T-helper 17 cell (primary cell): ENCODE data around the gene CALM1. TPM values are rescaled to one million over a fixed set of nuclear protein-coding genes. Genes with fewer than 3 reads are reported as not detected.

ENCODE experiments used
- ATAC-seq: fragments of 150-1000 bp; cut with Tn5 transposase; 2 replicates; pipeline ENCODE4 v1.10.0; 2021; ENCODE audit warnings: mild to moderate bottlenecking, moderate library complexity
- DNase-seq, 3 donors: peaks; one replicate each; pipeline versions ENCODE4 v3.0.0 to v3.0.0-alpha.2; 2020 to 2021
- H3K9me3 ChIP-seq: one replicate; pipeline ENCODE4 v1.7.0; 2013; ENCODE audit warnings: low read length, mild to moderate bottlenecking; ENCODE audit not compliant: control insufficient read depth, poor library complexity, severe bottlenecking
- H3K27ac Mint-ChIP-seq: one replicate; pipeline ENCODE4 v1.8.0; 2022; ENCODE audit warnings: mild to moderate bottlenecking, moderate library complexity, mixed read lengths
- H3K27me3 Mint-ChIP-seq: one replicate; pipeline ENCODE4 v1.8.0; 2022; ENCODE audit warnings: mixed read lengths
- H3K36me3 Mint-ChIP-seq: one replicate; pipeline ENCODE4 v1.8.0; 2022; ENCODE audit warnings: low read depth, mixed read lengths
- H3K4me1 Mint-ChIP-seq: one replicate; pipeline ENCODE4 v1.8.0; 2022; ENCODE audit warnings: mild to moderate bottlenecking, mixed read lengths
- H3K4me3 Mint-ChIP-seq: one replicate; pipeline ENCODE4 v1.8.0; 2022; ENCODE audit warnings: mild to moderate bottlenecking, moderate library complexity, mixed read lengths
- total RNA-seq, 4 donors: library from RNA in 2 of 4; stranded (reverse) in 2 of 4; gene quantifications; one replicate each; pipeline ENCODE4 v1.2.3 and lab custom pipeline; 2022 to 2026

CALM1 gene
- total RNA-seq, 2 donors from 2014 or later: 872 to 886 TPM

DNA sequence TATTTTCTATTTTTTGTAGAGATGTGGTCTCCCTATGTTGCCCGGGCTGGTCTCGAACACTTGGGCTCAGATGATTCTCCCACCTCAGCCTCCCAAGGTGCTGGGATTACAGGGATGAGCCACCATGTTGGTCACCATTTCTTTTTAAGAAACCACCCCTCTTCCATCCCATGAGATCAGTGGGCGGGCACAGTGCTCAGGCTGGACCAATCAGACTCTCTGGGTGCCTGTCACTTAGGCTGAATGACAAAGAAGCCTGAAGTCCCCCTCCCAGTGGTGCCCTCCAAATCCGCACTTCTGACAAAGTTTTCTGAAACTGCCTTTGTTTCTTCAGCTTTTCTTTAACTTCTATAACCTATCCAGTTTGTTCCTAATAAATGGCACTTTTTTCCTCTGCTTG lies 48.2 kb downstream of the CALM1 start:
- ATAC-seq (no peak), DNase-seq (no peak)
- Mint-ChIP-seq H3K27me3 (peaks cover 23% of the 10 kb centered on the region), H3K4me1 (peaks cover 2% of the 10 kb centered on the region), H3K36me3 (no peaks in the 10 kb centered on the region), H3K27ac (no peak overlapping the region), H3K4me3 (no peak overlapping the region)
- no peaks in the 10 kb centered on the region for H3K9me3 ChIP-seq

- no peaks in the 10 kb centered on the region for H3K9me3 ChIP-seq
- Mint-ChIP-seq H3K27ac (no peak overlapping the region), H3K4me1 (peaks cover 2% of the 10 kb centered on the region), H3K4me3 (no peak overlapping the region), H3K36me3 (no peaks in the 10 kb centered on the region), H3K27me3 (peaks cover 19% of the 10 kb centered on the region)
- ATAC-seq (no peak), DNase-seq (no peak)
Observed at GRCh38 chr14:90446405-90446804, 49.6 kb downstream of the CALM1 start.

DNA sequence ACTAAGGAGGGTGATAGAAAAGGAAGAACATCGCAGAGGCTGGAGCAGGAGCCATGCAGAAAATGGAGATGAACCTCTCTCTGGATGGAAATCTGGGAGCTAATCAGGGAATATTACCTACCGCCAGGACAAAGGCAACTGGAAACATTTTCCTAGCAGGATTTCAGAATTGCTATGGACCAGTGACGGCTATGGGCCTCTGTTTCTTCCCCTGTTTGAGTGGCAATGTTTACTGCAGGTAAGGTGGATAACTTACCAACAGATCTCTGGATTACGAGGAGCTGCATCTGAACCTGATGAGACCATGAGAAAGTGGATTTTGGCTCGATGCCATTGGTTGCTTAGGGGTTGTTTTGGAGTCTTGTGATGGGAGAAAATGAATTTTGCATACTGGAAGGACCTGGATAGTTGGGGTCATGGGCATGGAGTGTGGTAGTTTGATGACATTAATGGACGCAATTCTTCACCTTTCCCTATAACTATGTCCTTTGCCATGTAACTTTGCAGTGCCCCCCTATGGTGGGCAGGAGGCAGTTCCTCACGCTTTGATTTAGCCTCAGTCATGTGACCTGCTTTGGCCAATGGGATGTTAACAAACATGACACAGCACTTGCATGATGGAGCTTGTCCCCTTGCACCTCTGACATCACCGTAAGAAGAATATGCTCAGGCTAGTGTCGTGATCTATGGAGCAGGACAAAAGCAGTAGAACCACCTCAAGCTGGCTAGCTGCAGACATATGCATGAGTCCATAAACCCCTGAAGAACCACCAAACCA lies 51.1 kb downstream of the CALM1 start:
- DNase-seq (no peak), ATAC-seq (no peak)
- Mint-ChIP-seq H3K4me3 (no peak overlapping the region), H3K27ac (no peak overlapping the region), H3K4me1 (peaks cover 2% of the 10 kb centered on the region), H3K27me3 (peaks cover 19% of the 10 kb centered on the region), H3K36me3 (no peaks in the 10 kb centered on the region)
- H3K9me3 ChIP-seq: no peaks in the 10 kb centered on the region

GRCh38 chr14:90449411-90449810 lies 52.6 kb downstream of the CALM1 start:
- peaks cover 14% of the 10 kb centered on the region for H3K27me3 Mint-ChIP-seq
- no peaks in the 10 kb centered on the region for H3K9me3 ChIP-seq
- no peak overlapping the region for H3K4me3 Mint-ChIP-seq
- DNase-seq: no peak
- no peak overlapping the region for H3K27ac Mint-ChIP-seq
- H3K4me1 Mint-ChIP-seq: peaks cover 2% of the 10 kb centered on the region
- no peak for ATAC-seq
- H3K36me3 Mint-ChIP-seq: no peaks in the 10 kb centered on the region

DNA sequence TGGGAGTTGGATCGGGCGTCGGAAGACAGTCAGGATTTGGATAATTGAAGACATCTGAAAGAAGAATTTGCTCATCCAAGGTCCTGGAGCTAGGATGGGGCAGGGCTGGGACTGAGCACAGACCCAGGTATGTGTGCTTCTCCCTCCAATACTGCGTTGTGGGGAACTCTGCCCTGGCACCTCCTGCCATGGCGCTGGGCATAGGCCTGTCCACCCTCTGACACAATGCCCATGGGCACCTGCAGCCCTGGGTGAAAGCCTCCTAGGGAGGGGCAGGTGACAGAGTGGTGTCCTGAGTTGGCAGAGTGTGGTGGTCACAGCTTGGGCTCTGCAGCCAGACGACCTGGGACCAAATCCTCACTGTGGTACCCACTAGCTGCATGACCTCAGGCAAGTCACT lies 53.3 kb downstream of the CALM1 start:
- no peak overlapping the region for H3K27ac Mint-ChIP-seq
- no peaks in the 10 kb centered on the region for H3K36me3 Mint-ChIP-seq
- H3K27me3 Mint-ChIP-seq: peaks cover 14% of the 10 kb centered on the region
- no peaks in the 10 kb centered on the region for H3K4me1 Mint-ChIP-seq
- DNase-seq: no peak
- H3K4me3 Mint-ChIP-seq: no peak overlapping the region
- ATAC-seq: no peak
- no peaks in the 10 kb centered on the region for H3K9me3 ChIP-seq

GRCh38 chr14:90450667-90451066 lies 53.8 kb downstream of the CALM1 start:
- Mint-ChIP-seq H3K27ac (no peak overlapping the region), H3K4me3 (no peak overlapping the region), H3K36me3 (no peaks in the 10 kb centered on the region), H3K27me3 (peaks cover 17% of the 10 kb centered on the region), H3K4me1 (no peaks in the 10 kb centered on the region)
- ATAC-seq (no peak), DNase-seq (no peak)
- no peaks in the 10 kb centered on the region for H3K9me3 ChIP-seq

- peaks cover 2% of the 10 kb centered on the region for H3K36me3 Mint-ChIP-seq
- H3K27ac Mint-ChIP-seq: no peak overlapping the region
- H3K4me3 Mint-ChIP-seq: no peak overlapping the region
- peaks cover 2% of the 10 kb centered on the region for H3K4me1 Mint-ChIP-seq
- H3K27me3 Mint-ChIP-seq: peaks cover 19% of the 10 kb centered on the region
- ATAC-seq (no peak), DNase-seq (no peak)
- no peaks in the 10 kb centered on the region for H3K9me3 ChIP-seq
Observed at GRCh38 chr14:90451443-90451842, 54.6 kb downstream of the CALM1 start.

GRCh38 chr14:90451961-90452360 lies 55.1 kb downstream of the CALM1 start:
- DNase-seq (no peak), ATAC-seq (no peak)
- Mint-ChIP-seq H3K27ac (no peak overlapping the region), H3K4me1 (peaks cover 2% of the 10 kb centered on the region), H3K27me3 (peaks cover 16% of the 10 kb centered on the region), H3K36me3 (peaks cover 2% of the 10 kb centered on the region), H3K4me3 (no peak overlapping the region)
- no peaks in the 10 kb centered on the region for H3K9me3 ChIP-seq

- no peak for ATAC-seq
- H3K27me3 Mint-ChIP-seq: peaks cover 16% of the 10 kb centered on the region
- H3K9me3 ChIP-seq: no peaks in the 10 kb centered on the region
- DNase-seq: no peak
- H3K4me3 Mint-ChIP-seq: no peak overlapping the region
- H3K36me3 Mint-ChIP-seq: peaks cover 2% of the 10 kb centered on the region
- peak overlapping the region; percentile 72 for H3K27ac Mint-ChIP-seq
- peaks cover 2% of the 10 kb centered on the region for H3K4me1 Mint-ChIP-seq
Observed at GRCh38 chr14:90452366-90452765, 55.5 kb downstream of the CALM1 start.

GRCh38 chr14:90453401-90453951 lies 56.6 kb downstream of the CALM1 start:
- H3K27me3 Mint-ChIP-seq: peaks cover 16% of the 10 kb centered on the region
- H3K4me1 Mint-ChIP-seq: peaks cover 2% of the 10 kb centered on the region
- no peaks in the 10 kb centered on the region for H3K9me3 ChIP-seq
- H3K4me3 Mint-ChIP-seq: no peak overlapping the region
- DNase-seq: no peak
- no peak overlapping the region for H3K27ac Mint-ChIP-seq
- peaks cover 2% of the 10 kb centered on the region for H3K36me3 Mint-ChIP-seq
- ATAC-seq: no peak

DNA sequence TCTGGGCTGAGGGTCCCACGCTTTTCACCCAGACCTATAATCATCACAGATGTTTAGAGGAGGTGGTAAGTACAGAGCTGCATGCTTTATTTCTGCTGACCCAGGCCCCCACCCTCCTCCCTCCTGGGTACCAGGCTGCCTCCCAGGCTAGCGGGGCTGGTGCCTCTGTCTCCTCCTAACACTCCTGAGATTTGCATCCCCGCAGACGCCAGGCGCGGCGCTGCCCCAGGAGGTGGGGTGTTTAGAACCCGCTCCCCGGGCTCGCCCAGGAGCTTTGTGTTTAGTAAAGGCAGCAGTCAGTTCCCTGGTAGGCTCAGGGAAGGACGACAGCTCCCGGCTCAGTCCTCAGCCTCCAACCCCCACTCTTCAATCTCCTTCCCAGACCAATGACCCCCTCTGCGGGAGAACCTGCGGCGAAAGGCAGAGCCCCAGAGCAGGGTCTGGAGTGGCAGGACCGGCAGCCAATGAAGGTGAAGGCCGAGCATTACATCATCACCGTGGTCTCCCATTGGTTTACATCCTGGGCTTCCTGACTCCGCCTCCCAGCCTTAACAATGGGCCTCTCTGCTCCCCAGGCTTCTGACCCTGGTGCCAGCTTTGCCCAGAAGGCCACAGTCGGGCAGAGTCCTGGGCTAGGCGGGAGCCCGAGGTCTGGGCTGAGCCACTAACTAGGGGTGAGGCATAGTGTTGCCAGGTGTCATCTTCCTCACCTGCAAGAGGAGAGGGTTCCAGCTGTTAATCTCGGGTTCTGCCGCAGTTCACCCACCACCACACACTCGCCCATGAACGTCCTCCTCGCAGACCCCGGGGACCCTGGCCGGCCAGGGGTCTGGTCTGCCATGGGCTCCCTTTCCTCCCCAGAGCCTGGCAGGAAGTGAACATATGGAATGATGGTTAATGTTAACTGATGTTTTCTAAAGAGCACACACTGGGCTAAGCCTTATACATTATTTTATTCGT lies 57.5 kb downstream of the CALM1 start:
- Mint-ChIP-seq H3K36me3 (peaks cover 2% of the 10 kb centered on the region), H3K27me3 (peaks cover 16% of the 10 kb centered on the region), H3K4me1 (peaks cover 2% of the 10 kb centered on the region), H3K27ac (no peak overlapping the region), H3K4me3 (no peak overlapping the region)
- no peak for DNase-seq
- ATAC-seq: no peak
- no peaks in the 10 kb centered on the region for H3K9me3 ChIP-seq

DNA sequence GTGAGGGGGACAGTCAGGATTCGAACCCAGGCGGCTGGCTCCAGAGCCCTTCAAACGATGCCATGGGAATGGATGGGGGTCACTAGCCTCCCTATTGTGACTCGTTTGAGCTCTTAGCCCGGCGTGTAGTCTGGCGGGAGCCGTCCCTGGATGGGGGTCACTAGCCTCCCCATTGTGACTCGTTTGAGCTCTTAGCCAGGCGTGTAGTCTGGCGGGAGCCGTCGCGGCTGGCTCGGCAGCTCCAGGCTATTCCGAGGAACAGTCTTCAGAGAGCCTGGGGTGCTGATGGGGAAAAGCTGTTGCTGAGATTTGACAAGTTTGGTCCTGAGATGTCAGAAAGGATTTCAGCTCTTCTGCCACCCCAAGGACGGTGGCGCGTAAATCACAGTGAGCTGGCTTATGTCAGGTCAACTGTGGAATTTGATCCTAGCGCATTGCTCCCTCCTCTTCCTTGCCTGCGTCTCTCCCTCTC lies 58.3 kb downstream of the CALM1 start:
- no peaks in the 10 kb centered on the region for H3K9me3 ChIP-seq
- H3K27me3 Mint-ChIP-seq: peaks cover 10% of the 10 kb centered on the region
- peaks cover 2% of the 10 kb centered on the region for H3K36me3 Mint-ChIP-seq
- H3K4me1 Mint-ChIP-seq: peaks cover 5% of the 10 kb centered on the region
- no peak overlapping the region for H3K4me3 Mint-ChIP-seq
- ATAC-seq (no peak), DNase-seq (no peak)
- H3K27ac Mint-ChIP-seq: no peak overlapping the region

- DNase-seq: no peak
- H3K27ac Mint-ChIP-seq: no peak overlapping the region
- peaks cover 10% of the 10 kb centered on the region for H3K27me3 Mint-ChIP-seq
- peaks cover 5% of the 10 kb centered on the region for H3K4me1 Mint-ChIP-seq
- no peak for ATAC-seq
- peaks cover 2% of the 10 kb centered on the region for H3K36me3 Mint-ChIP-seq
- no peak overlapping the region for H3K4me3 Mint-ChIP-seq
- no peaks in the 10 kb centered on the region for H3K9me3 ChIP-seq
Observed at GRCh38 chr14:90456551-90456950, 59.7 kb downstream of the CALM1 start.
